ENCODE data around the gene SORCS2. TPM values are rescaled to one million over a fixed set of nuclear protein-coding genes. Genes with fewer than 3 reads are reported as not detected.

SORCS2 gene
- total RNA-seq, 2 donors from 2014 or later: 0.54 to 0.74 TPM

DNA sequence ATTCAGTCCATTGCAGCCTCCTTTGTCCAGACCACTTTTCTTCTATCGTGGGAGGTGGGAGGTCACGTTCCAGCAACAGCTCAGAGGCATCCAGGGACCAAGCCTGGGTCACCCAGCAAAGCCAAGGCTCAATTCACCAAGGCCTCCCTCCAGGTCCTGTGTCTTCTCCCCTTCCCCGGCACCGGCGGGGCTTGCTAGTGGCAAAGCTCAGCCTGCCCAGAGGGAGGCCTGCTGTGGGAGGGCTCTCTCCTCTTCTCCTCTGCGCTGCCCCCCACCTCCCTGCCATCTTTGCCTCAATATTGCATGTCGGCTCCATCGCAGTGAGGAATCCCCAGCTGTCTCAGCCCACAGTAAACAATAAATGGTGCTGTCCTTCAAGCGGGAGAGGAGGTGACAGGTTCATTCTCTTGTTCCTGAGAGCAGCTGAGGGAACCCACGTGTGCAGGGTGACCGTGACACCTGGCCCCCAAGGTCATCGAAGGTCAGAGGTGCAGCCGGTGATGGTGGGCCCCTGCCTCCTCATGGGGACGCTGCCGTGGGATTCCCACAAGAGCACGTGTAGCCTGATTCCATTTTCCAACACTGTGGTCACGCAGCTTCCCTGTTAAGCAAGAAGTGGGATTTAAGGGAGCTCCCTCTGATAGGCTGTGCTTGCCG lies 353.9 kb downstream of the SORCS2 start:
- H3K27me3 ChIP-seq: no peaks in the 10 kb centered on the region
- H3K27ac ChIP-seq: no peak overlapping the region
- H3K9me3 ChIP-seq: no peaks in the 10 kb centered on the region
- intact Hi-C loops (cut with DNase I): no loop called here
- no peaks in the 10 kb centered on the region for H3K36me3 ChIP-seq
- H3K4me1 ChIP-seq: no peaks in the 10 kb centered on the region
- TF ChIP-seq, protein P1, sequence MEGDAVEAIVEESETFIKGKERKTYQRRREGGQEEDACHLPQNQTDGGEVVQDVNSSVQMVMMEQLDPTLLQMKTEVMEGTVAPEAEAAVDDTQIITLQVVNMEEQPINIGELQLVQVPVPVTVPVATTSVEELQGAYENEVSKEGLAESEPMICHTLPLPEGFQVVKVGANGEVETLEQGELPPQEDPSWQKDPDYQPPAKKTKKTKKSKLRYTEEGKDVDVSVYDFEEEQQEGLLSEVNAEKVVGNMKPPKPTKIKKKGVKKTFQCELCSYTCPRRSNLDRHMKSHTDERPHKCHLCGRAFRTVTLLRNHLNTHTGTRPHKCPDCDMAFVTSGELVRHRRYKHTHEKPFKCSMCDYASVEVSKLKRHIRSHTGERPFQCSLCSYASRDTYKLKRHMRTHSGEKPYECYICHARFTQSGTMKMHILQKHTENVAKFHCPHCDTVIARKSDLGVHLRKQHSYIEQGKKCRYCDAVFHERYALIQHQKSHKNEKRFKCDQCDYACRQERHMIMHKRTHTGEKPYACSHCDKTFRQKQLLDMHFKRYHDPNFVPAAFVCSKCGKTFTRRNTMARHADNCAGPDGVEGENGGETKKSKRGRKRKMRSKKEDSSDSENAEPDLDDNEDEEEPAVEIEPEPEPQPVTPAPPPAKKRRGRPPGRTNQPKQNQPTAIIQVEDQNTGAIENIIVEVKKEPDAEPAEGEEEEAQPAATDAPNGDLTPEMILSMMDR (IDR thresholded peaks at IDR 0.05): no peak
- H3K4me3 ChIP-seq: no peak overlapping the region
- H3K9ac ChIP-seq (ENCODE audit: low read depth in 2 of 2, low read length in 2 of 2): no peak overlapping the region
- DNase-seq: no peak

DNA sequence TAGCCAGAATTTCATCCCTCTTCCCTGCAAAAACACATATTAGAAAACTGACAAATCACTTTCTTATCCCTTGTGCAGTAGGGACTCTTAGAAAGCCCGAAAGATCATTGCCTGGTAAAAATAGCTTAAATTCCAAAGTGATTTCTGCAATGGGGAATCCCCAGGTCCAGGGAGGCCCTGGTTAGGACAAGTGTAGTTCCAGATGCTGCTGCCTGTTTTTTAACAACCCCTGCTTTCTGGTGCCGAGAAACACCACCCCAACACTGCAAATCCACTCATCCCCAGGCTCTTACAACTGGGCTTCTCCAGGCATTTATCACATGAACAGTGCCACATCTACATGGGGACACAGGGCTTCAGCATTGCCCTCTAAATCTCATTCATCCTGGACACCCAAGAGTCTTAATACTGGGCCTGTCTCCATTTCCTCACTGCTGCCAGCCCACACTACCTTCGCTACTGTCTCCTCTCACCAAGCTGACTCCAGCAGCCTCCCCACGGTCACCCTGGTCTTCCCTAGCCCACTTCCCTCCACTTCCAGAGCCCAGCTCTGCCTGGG lies 354.6 kb downstream of the SORCS2 start:
- Histone ChIP-seq H3K9me3 (no peaks in the 10 kb centered on the region), H3K36me3 (no peaks in the 10 kb centered on the region), H3K27ac (no peak overlapping the region), H3K9ac (ENCODE audit: low read depth in 2 of 2, low read length in 2 of 2) (no peak overlapping the region), H3K27me3 (no peaks in the 10 kb centered on the region), H3K4me1 (no peaks in the 10 kb centered on the region), H3K4me3 (no peak overlapping the region)
- intact Hi-C loops (cut with DNase I): no loop called here
- DNase-seq: no peak
- TF ChIP-seq, protein P1 (IDR thresholded peaks at IDR 0.05): no peak

DNA sequence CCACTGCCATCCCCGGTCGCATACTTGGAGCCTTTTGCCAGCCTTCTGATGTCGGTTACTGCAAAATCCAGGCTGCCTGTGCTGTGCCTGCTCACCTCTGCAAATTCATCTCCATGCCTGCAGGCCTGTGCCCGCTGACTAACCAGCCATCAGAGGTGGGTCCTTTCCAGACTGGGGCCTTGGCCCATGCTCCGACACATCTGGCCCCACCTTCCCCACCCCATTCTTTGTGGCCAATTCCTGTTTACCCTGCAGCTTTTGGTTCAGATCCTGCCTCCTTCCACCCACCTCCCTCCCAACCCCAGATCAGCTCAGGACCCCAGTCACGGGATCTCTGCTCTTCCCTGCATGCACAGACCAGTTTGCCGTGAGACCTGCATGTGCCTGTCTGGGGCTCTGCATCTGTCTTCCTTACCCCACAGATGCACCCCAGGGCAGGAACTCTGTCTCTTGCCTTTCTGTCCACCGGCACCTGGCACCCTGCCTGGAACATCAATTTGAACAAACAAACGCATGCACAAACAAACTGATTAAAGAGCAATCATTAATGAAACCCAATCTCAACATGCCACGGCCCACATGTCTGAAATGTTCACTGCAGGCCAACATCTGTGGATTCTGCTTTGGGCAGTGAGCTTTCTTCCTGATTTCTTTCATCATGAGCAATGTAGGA lies 355.2 kb downstream of the SORCS2 start:
- H3K36me3 ChIP-seq: no peaks in the 10 kb centered on the region
- DNase-seq: no peak
- H3K9me3 ChIP-seq: no peaks in the 10 kb centered on the region
- H3K4me3 ChIP-seq: no peak overlapping the region
- H3K27me3 ChIP-seq: no peaks in the 10 kb centered on the region
- H3K9ac ChIP-seq (ENCODE audit: low read depth in 2 of 2, low read length in 2 of 2): no peak overlapping the region
- TF ChIP-seq, protein P1 (IDR thresholded peaks at IDR 0.05): no peak
- no peak overlapping the region for H3K27ac ChIP-seq
- H3K4me1 ChIP-seq: no peaks in the 10 kb centered on the region
- intact Hi-C loops (cut with DNase I): no loop called here

DNA sequence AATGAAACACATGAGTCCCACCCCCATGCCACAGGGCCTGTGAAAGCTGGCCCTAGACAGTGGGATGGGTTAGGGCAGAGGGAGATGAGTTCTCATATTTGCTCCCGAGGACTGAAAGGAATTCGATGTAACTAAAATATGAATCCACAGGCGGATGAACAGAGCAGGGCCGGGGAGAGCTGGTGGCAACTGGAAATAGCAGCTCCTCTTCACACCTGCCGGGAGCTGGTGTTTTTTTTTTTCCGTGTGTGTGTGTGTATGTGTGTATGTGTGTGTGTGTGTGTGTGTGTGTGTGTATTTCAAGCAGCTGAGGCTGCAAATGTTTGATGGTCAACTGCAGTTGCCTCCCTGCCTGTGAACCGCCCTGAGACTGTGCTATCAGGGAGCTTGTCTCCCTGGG lies 357.5 kb downstream of the SORCS2 start:
- Histone ChIP-seq H3K27ac (no peak overlapping the region), H3K4me1 (no peaks in the 10 kb centered on the region), H3K27me3 (no peaks in the 10 kb centered on the region), H3K4me3 (no peak overlapping the region), H3K9ac (ENCODE audit: low read depth in 2 of 2, low read length in 2 of 2) (no peak overlapping the region), H3K9me3 (no peaks in the 10 kb centered on the region), H3K36me3 (no peaks in the 10 kb centered on the region)
- intact Hi-C loops (cut with DNase I): no loop called here
- no peak for DNase-seq
- TF ChIP-seq, protein P1 (IDR thresholded peaks at IDR 0.05): no peak

DNA sequence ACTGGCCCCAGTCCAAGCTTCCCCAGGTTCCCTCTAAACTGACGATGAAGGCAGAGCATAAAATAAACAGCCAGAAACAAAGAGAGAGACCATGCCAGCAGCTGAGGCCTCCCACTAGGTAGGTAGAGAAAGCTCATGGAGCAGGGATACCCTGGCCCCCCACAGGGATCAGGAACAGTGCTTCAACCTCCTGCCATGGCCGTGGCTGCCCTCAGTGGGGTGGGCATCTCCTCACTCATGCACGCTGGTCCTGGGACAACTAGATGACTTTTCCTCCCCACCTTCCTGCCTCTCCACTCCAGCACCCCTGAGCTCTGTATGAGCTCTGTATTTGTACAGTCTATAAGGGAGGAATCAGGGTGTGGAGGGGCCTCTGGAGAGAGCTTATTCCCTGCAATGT lies 360.1 kb downstream of the SORCS2 start:
- Histone ChIP-seq H3K9ac (ENCODE audit: low read depth in 2 of 2, low read length in 2 of 2) (no peak overlapping the region), H3K27me3 (no peaks in the 10 kb centered on the region), H3K27ac (no peak overlapping the region), H3K9me3 (no peaks in the 10 kb centered on the region), H3K36me3 (no peaks in the 10 kb centered on the region), H3K4me1 (no peaks in the 10 kb centered on the region), H3K4me3 (no peak overlapping the region)
- DNase-seq: no peak
- intact Hi-C loops (cut with DNase I): no loop called here
- TF ChIP-seq, protein P1 (IDR thresholded peaks at IDR 0.05): no peak
